HG02678 (cell line): Measurements from ENCODE around the gene CAPN2.

Experiments used
- ATAC-seq: cut with Tn5 transposase; IDR thresholded peaks from one replicate; pipeline ENCODE4 v1.9.1; 2021; ENCODE audit warnings: mild to moderate bottlenecking, moderate library complexity; ENCODE audit not compliant: unreplicated experiment

Gene CAPN2

GRCh38 chr1:223712194-223712849 is at the start of gene CAPN2:
Gene CAPN2, plus strand, starts transcription at chr1:223712539. Its CDS starts 102 bp downstream, at chr1:223712641.
- ATAC-seq, result peak; percentile 70

GRCh38 chr1:223662943-223663342 is 49.4 kb upstream of the CAPN2 start:
- no peak for ATAC-seq

- ATAC-seq, result no peak
These were observed 48.2 kb upstream of the CAPN2 start for GRCh38 chr1:223664106-223664505.

- ATAC-seq, result no peak
These were observed 46.6 kb upstream of the CAPN2 start, which contains the start of gene CAPN8 for GRCh38 chr1:223665592-223666312. Gene CAPN8, minus strand, starts transcription at chr1:223665701. Its CDS starts 55 bp downstream, at chr1:223665646.

- no peak for ATAC-seq
These were observed 44.7 kb upstream of the CAPN2 start for GRCh38 chr1:223667484-223668182.

- no peak for ATAC-seq
These were observed 43.1 kb upstream of the CAPN2 start for GRCh38 chr1:223669003-223669795.

- no peak for ATAC-seq
These were observed 41.7 kb upstream of the CAPN2 start for GRCh38 chr1:223670458-223671159.

- no peak for ATAC-seq
These were observed 38.0 kb upstream of the CAPN2 start for GRCh38 chr1:223674119-223674890.

- no peak for ATAC-seq
These were observed 33.5 kb upstream of the CAPN2 start for GRCh38 chr1:223678841-223679240.

- ATAC-seq, result no peak
These were observed 32.2 kb upstream of the CAPN2 start for GRCh38 chr1:223680188-223680587.

- no peak for ATAC-seq
These were observed 29.8 kb upstream of the CAPN2 start for GRCh38 chr1:223682502-223682901.

GRCh38 chr1:223683586-223684487 is 28.5 kb upstream of the CAPN2 start:
- ATAC-seq, result no peak

GRCh38 chr1:223684488-223684792 is 27.9 kb upstream of the CAPN2 start:
- no peak for ATAC-seq

- ATAC-seq, result no peak
These were observed 21.2 kb upstream of the CAPN2 start for GRCh38 chr1:223691121-223691520.

GRCh38 chr1:223695014-223695548 is 17.3 kb upstream of the CAPN2 start:
- ATAC-seq, result no peak

GRCh38 chr1:223695941-223696340 is 16.4 kb upstream of the CAPN2 start:
- ATAC-seq, result no peak

- no peak for ATAC-seq
These were observed 11.9 kb upstream of the CAPN2 start for GRCh38 chr1:223700388-223700918.

- ATAC-seq, result no peak
These were observed 11.2 kb upstream of the CAPN2 start for GRCh38 chr1:223700942-223701637.
